IMR-90 (cell line): ENCODE results near the gene NGEF.

ENCODE experiments used
- BHLHE40 ChIP-seq: fragments of 150-350 bp; IDR thresholded peaks from 2 replicates; pipeline ENCODE4 v1.6.1; 2016; ENCODE audit warnings: mild to moderate bottlenecking, low read depth, low read length
- CEBPB ChIP-seq: IDR thresholded peaks from 2 replicates; pipeline ENCODE4 v1.6.1; 2012; ENCODE audit warnings: low read depth, low read length, improper control_type of control experiment
- CHD1 ChIP-seq: IDR thresholded peaks from 2 replicates; pipeline ENCODE4 v1.6.1; 2012; ENCODE audit warnings: low read depth, low read length, improper control_type of control experiment
- ELK1 ChIP-seq: fragments of 150-350 bp; IDR thresholded peaks from 2 replicates; pipeline ENCODE4 v1.6.1; 2016; ENCODE audit warnings: low read depth, mild to moderate bottlenecking, low read length, moderate library complexity, borderline replicate concordance
- FOS ChIP-seq: fragments of 150-350 bp; IDR thresholded peaks from 2 replicates; pipeline ENCODE4 v1.6.1; 2016; ENCODE audit warnings: low read depth, low read length
- MAZ ChIP-seq: IDR thresholded peaks from 2 replicates; pipeline ENCODE4 v1.6.1; 2012; ENCODE audit warnings: low read depth, mild to moderate bottlenecking, low read length, improper control_type of control experiment, moderate library complexity, borderline replicate concordance
- MXI1 ChIP-seq: IDR thresholded peaks from 2 replicates; pipeline ENCODE4 v1.6.1; 2012; ENCODE audit warnings: low read depth, mild to moderate bottlenecking, low read length, moderate library complexity, borderline replicate concordance
- POLR2A ChIP-seq: IDR thresholded peaks from 2 replicates; pipeline ENCODE4 v1.6.1; 2012; ENCODE audit warnings: mild to moderate bottlenecking, low read depth, low read length
- RAD21 ChIP-seq: IDR thresholded peaks from 2 replicates; pipeline ENCODE4 v1.6.1; 2012; ENCODE audit warnings: low read length, improper control_type of control experiment
- RCOR1 ChIP-seq: IDR thresholded peaks from 2 replicates; pipeline ENCODE4 v1.6.1; 2012; ENCODE audit warnings: mild to moderate bottlenecking, low read length, improper control_type of control experiment; ENCODE audit not compliant: insufficient replicate concordance
- RFX5 ChIP-seq: IDR thresholded peaks from 2 replicates; pipeline ENCODE4 v1.8.0; 2012; ENCODE audit warnings: low read depth, mild to moderate bottlenecking, low read length, moderate library complexity
- TF ChIP-seq, protein P1 (sequence below): conservative IDR thresholded peaks from 2 replicates; pipeline ENCODE4 v1.5.1; 2012; ENCODE audit warnings: mild to moderate bottlenecking, low read depth, low read length, improper control_type of control experiment
- TF ChIP-seq, protein P2 (sequence below): fragments of 150-350 bp; IDR thresholded peaks from 2 replicates; pipeline ENCODE4 v1.6.1; 2017; ENCODE audit warnings: mild to moderate bottlenecking, antibody characterized with exemption, low read length, low read depth

DNA sequence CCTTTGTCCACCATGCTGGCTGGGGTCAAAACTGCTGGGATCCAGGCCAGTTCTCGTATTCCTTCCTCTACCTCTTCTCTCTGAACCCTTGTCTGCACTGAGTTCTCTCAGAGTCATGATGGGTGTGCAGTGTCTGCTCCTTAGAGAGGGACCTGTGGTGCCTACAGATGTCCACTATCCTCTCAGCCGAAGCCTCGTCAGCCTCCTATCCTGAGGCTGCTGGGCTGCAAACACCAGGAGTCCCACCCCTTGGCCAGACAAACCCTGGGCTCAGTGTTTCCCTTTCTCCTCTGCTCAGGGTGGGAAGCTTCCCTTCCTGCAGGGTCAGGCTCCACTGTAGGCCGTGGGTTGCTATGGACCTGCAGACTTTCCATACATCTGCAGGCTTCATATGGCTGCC lies 49.4 kb upstream of the NGEF start:
- TF ChIP-seq POLR2A (no peak), RAD21 (no peak), CHD1 (no peak), MAZ (no peak), BHLHE40 (no peak), RCOR1 (no peak), CEBPB (no peak), ELK1 (no peak), RFX5 (no peak), MXI1 (no peak), FOS (no peak)
- TF ChIP-seq, protein P1, sequence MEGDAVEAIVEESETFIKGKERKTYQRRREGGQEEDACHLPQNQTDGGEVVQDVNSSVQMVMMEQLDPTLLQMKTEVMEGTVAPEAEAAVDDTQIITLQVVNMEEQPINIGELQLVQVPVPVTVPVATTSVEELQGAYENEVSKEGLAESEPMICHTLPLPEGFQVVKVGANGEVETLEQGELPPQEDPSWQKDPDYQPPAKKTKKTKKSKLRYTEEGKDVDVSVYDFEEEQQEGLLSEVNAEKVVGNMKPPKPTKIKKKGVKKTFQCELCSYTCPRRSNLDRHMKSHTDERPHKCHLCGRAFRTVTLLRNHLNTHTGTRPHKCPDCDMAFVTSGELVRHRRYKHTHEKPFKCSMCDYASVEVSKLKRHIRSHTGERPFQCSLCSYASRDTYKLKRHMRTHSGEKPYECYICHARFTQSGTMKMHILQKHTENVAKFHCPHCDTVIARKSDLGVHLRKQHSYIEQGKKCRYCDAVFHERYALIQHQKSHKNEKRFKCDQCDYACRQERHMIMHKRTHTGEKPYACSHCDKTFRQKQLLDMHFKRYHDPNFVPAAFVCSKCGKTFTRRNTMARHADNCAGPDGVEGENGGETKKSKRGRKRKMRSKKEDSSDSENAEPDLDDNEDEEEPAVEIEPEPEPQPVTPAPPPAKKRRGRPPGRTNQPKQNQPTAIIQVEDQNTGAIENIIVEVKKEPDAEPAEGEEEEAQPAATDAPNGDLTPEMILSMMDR, result no peak
- TF ChIP-seq, protein P2, sequence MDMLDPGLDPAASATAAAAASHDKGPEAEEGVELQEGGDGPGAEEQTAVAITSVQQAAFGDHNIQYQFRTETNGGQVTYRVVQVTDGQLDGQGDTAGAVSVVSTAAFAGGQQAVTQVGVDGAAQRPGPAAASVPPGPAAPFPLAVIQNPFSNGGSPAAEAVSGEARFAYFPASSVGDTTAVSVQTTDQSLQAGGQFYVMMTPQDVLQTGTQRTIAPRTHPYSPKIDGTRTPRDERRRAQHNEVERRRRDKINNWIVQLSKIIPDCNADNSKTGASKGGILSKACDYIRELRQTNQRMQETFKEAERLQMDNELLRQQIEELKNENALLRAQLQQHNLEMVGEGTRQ, result no peak
